RCC 7860 (cell line): Measurements from ENCODE around the gene RNF14.

ENCODE experiments used
- DNase-seq: peaks from one replicate; pipeline ENCODE4 v3.0.0-alpha.2; 2015; ENCODE audit warnings: low spot score
- FAIRE-seq: peaks from 2 replicates; lab custom pipeline; 2012; peaks lifted over from hg19 to GRCh38; lab: Jason Lieb, UNC

The RNF14 gene

DNA sequence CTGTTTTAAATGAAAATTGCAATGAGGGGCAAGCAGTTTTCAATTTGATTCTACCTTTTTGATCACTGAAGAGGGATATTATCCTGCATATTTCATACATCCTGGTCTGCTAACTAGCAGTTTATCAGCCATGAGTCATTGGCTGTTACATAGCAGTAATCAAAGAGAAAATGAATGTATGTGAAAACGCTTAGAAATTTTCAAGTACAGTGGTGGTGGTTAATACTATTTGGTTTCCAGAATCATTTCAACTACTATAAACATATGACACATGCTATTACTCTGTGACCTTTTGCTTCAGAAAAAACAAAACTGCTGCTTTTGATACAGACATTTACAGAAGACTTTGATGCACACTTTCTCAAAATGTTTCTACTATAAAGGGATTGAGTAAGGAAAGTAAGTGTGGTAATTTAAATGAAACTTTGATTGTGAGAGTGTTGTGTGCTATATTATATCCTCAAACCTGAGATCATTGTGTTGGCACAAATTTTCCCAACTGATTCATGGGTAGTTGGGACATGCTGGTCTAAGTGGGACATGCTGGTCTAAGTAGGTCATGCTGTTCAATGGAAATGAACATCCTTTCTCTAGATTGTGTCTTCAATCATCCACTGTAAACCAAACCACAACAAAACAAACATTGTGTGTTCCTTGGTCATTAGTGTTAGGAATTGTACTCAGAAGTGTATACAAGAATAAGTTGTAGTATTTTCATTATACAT is 5.1 kb downstream of the RNF14 start:
- no peak for DNase-seq
- no peak for FAIRE-seq

DNA sequence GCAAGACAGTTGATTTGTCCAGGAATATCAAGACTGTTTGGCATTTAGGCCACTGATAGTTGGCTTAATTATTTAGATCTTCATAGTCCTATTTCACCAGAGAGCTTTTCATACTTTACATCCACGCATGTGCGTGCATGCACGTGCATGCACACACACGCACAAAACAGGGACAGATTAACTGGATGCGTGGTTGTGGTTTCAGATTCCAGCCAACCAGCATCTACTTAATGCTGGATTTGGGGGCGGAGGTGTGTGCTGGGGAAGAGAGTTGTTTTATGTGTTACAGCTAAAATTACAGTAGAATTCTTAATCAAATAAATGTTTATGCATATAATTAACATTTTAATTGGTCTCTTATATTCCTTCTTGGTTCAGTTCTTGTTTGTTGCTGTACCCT is 7.3 kb downstream of the RNF14 start:
- FAIRE-seq (no peak), DNase-seq (no peak)

DNA sequence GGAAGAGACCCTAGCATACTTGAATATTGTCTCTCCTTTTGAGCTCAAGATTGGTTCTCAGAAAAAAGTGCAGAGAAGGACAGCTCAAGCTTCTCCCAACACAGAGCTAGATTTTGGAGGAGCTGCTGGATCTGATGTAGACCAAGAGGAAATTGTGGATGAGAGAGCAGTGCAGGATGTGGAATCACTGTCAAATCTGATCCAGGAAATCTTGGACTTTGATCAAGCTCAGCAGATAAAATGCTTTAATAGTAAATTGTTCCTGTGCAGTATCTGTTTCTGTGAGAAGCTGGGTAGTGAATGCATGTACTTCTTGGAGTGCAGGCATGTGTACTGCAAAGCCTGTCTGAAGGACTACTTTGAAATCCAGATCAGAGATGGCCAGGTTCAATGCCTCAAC is 9.5 kb downstream of the RNF14 start:
- no peak for FAIRE-seq
- no peak for DNase-seq

DNA sequence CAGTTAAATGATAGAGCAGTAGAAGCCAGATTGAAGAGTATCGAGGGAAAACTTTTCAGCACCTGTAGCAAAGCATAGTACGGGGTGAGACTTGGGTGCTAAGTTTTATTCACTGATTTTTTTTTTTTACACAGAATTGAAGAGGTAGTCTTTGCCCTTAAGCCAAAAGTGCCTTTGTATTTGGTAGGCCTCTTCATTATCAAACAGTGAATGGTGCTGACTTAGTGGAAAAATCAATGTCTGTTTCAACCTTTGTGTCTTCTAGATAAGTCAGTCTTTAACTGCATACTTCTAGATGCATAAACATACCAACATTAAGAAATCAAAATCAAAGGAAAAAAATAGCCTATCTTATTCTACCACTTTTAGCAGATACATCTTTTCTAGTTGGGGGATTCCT is 13.7 kb downstream of the RNF14 start:
- no peak for FAIRE-seq
- DNase-seq: no peak

DNA sequence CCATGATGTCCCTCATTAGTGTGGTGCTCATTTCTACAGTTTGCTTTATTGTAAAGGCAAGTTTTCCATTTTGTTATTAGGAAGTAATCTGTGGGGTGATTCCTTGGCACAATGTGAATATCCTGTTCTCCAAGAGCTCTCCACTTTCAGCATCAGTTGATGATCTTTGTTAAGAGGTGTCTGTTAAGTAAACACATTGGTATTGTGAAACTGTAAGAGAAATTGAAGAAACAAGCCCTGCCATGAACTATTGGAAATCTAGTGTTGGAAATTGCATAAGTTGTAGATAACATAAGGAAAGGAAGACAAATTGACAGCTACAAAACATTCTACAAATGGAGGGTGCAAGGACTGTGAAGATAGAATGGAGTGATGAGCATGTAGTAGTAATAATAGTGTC is 17.2 kb downstream of the RNF14 start:
- FAIRE-seq: no peak
- DNase-seq: no peak

DNA sequence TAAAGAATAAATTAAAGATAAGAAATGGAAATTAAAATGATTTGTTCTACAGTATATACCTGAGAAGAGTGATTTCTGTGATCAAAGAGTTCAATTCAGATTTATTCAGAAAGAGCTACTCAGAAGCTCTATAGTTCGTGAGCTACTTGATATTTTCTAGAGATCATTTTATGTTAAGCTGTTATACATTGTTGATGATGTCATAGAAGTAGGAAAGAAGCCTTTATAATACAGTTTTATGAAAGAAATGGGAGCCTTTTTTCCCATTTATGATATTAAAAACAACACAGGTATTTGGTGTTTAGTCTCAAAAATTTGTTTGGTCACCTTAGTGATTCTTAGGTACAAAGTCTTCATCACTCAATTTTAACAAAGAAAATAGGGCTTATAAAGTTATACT is 20.8 kb downstream of the RNF14 start:
- FAIRE-seq: no peak

DNA sequence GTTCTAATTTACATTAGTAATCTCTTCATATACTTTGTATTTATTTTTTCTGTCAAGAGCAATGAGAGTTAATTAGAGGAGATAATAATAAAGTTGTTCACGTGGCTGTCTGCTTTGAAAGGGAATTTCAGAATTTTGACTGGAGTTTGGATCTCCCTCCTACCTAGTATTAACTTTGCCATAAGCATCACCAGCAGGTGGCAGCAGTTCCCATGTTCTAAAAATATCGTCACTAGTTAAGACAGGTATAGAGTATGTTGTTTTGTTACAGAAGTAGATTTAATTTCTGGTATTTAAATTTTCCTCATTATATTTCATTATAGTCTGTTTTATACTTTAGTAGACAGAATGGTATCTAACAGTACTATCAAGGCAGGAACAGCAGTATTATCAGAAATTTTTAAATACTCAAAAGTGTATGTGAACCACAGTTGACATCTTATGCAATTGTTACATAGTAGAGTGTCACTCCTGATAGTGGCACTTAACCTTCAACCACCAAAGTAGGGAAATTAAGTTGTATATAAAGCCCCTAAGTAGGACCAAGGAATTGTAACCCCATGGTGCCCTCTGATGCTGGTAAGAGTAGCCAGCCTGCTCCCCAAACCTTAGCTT is 23.6 kb downstream of the RNF14 start:
- DNase-seq: peak; percentile 42
- peak; percentile 87 for FAIRE-seq

More for the DNA sequence above, 20.8 kb downstream of the RNF14 start:
- DNase-seq: no peak

DNA sequence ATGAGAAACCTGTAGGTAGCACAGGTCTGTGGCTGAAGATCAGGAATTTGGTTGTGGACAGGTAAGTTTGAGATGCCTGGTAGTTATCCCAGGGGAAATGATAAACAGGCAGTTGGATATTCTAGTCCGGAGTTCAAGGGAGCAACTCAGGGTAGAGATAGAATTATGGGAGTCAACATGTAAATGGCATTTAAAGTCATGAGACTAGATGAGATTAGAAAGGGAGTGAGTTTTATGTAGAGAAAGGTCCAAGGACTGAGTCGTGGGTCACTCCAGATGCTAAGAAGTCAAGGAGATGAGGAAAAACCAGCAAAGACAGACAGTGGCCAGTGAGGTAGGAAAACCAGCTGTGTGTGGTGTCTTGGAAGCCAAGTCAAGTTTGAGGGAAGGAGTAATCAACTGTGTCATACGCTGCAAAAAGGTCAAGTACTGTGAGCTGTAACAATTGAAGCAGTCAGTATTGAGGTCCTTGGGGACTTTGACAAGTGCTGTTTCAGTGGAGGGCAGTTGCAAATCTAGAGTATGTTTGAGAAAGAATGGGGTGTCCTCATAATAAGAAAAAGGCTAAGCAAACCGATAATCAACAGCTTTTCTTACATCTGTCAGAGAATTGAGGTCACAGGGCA is 25.7 kb downstream of the RNF14 start:
- FAIRE-seq (no peak), DNase-seq (no peak)

DNA sequence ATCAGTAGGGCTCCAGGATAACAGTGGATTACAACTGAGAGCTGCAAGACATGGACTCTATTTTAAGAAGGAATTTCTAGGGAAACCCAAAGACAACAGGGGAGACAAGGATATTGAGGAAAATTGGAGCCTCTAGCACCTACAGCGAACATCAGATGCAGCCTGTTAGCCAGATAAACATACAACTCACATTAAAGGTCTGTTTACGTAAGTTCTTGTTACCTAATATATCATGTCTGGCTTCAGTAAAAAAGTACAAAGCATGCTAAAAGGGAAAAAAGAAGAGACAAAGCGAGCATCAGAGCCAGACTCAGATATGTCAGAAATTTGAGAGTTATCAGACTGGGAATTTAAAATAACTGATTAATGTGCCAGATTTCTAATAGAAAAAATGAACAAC is 26.8 kb downstream of the RNF14 start:
- FAIRE-seq: no peak

DNA sequence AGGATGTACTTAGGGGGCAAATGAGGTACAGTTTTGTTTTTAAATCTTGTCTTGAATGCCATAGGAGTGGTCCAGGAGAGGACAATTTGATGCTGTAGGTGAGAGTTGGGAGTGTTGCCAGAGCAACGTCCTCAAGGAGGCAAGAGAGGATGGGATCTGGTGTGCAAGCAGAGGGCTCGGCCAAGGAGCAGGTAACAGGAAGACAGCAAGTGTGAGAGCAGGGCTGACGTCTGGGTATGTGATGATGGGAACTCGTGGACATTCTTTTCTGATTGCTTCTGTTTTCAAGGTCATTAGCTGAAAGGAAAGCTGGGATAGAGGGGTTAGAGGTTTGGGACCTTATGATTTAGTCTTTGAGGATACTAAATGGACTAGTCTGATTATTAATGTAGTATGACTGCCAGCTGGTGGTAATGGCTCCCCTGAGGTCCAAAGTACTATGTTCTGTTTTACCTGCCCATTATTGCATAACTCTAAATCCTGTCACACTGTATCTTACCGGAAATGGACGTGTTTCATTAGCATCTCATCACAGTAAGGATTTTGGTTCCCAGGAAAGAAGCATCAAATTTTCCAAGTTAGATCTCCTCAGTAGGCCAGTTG is 28.6 kb downstream of the RNF14 start:
- DNase-seq (no peak), FAIRE-seq (no peak)

More for the DNA sequence above, 26.8 kb downstream of the RNF14 start:
- no peak for DNase-seq

DNA sequence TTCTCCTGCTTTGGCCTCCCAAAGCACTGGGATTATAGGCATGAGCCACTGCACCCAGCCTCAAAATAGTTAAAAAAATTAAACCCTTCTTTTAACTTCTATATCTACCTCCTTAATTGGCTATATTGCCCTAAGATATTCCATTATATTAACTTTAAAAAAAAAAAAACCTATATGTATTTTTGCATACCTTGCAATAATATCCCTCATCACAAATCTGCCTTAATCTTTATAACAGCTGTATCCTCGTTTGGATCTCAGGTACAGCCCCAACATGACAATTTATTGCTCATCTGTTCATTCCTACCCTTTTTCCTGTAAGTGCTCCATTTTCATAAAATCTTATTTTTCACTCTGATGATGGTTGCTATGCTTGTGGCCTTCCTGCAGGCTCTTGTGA is 31.3 kb downstream of the RNF14 start:
- DNase-seq (no peak), FAIRE-seq (no peak)

DNA sequence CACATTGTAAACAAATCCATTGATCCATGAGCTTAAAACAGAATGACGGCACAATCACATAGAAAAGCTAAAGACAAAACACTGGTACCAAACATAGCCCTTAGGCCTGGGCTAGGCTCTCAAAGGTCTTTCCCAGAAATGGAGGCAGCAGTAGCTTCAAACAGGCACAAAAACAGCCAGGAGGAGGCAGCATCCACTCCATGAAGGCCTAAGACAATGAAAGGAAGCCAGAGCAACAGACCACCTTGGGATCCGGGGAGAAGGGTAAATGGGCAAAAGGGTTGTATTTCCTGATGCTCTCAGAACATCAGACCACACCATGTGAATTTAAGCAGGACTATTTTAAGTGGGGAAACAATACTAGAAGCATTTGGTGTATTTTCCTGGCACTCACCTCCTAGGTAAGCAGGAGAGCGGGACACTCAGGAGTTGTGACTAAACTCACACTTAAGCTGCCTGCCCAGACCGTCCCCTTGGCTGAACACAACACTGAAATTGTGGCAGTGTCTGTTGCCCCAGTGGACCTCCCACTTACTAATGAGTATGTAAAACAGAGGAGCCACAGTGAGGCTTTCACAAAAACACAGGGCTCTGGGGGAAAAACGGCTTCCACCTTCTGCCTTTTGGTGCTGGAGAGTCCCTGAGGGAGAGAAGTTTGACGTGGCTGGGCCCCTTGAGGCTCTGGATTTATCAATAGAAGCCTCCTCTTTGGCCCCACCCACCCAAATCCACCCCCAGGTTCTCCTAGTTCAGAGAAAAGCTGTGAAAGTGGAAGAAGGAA is 32.0 kb downstream of the RNF14 start:
- DNase-seq (no peak), FAIRE-seq (no peak)

DNA sequence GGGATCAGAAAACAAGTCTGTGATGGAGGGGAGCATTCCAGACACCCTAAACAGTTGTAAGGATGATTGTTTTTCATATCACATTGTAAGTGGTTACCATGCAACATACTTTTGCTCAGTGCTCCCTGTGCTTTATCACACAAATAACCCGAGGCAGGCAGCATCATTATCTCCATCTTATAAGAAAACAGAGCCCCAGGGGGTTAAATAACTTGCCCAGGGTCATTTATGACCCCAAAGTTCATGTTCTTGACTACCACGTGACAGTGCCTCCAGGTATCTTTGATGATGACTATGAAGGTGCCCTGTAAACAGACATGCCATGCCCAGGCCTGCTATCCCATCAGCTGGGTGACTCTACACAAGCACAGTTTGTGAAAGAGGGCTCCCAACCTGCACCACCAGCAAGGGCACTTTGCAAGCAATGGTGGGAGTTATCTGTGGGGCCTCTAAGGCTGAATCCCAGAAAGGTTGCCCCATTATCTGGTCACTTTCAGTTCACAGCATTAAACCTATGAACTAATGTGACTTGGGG is 34.4 kb downstream of the RNF14 start:
- FAIRE-seq (no peak), DNase-seq (no peak)

DNA sequence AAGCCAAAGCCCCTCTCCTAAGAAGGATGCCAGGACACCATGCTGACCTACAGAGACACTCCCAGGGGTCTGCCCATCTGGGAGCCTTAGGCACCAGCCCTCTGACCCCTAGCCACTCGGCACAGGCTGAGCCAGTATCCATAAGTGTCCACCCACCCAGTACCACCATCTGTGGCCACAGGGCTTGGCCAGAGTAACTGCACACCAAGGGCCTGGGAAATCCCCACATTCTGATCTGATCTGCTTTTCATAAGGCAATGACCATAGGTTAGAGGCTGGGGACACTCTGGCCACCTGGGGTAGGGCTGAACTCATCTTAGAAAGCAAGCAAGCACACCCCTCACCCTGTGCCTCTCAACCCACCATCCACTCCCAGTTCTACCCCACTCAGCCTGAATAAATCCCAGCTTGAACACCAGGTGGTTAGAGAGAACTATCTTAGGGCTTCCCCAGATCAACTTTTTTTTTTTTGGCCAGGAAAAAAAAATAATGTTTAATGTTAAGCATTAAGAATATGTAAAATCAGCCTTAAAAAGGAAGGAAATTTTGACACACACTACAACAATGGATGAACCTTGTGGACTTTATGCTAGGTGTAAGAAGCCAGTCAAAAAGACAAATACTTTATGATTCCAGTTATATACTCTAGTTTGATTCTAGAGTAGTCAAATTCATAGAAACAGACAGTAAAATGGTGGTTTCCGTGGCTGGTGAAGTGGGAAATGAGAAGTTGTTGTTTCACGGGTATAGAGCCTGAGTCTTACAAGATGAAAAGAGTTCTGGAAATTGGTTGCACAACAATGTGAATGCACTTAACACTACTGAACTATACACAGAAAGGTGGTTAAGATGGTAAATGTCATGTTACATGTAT is 37.7 kb downstream of the RNF14 start:
- FAIRE-seq (no peak), DNase-seq (no peak)

DNA sequence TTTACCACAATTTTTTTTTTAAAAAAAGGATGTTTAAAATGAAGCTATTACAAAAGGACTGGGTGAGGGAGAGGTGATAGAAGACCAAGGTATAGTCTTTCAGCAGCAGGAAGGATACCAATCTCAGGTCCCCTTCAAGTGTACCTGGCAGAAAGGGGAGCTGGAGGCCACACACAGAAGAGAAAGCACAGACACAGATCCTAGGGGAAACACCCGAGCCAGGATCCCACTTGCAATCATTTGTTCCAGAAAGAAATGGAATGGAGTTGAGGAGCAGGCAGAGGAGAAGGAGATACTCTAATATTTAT is 38.3 kb downstream of the RNF14 start:
- FAIRE-seq (no peak), DNase-seq (no peak)

DNA sequence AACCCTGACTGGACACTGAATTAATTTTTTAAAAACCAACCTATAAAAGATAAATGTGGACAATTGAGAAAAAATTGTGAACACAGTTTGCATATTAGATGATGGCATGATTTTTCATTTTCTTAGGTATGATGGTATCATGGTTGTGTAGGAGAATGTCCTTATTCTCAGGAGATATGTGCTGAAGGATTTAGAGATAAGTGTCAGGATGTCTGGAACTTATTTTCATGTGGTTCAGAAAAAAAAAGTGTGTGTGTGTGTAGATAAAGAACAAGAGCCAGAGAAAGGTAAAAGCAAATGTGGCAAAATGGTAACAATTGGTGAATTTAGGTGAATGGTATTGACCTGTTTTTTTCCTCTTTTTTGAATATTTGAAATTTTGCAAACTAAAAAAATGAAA is 39.9 kb downstream of the RNF14 start:
- no peak for FAIRE-seq
- DNase-seq: no peak

DNA sequence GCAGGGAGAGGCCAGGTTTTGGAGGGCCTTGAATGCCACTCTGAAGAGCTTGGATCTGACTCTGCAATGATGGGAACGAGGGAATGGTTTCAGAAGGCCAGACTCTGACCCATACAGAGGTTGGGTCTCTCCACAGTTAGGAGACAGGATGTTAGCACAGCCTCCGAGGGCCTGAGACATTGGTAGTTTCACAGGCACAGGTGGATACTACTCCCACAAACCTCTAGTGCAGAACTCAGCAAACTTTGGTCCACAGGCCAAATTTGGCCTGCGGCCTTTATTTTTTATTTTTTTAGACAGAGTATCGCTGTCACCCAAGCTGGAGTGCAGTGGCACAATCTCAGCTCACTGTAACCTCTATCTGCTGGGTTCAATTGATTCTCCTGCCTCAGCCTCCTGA is 41.0 kb downstream of the RNF14 start:
- no peak for FAIRE-seq

DNA sequence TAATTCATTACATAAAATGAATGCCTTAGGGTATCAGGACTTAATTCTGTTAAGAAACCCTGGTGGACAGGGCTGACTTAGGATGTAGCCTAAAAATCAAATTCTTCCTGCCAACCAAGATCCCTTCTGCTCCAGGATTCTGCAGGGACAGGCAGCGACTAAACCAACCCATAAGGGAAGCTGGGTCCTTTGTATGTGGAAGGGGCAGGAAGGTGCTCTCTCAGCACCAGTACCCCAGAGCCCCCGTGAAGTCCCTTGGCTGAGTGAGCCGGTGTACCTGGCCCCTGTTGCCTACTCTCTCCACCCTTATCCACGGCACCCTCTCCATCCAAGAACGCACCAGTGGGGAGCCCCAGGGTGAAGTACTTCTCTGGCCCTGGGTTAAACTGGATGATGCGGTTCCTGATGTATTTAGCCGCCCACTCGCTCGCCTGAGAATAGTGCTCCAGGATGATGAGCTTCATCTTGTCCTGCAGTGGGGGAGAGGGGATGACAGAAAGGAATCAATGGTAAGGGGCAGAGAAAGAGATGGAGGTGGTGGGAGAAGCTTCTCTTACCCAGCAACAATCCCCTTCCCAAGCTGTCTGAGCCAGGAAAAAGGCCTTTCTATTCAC is 42.8 kb downstream of the RNF14 start:
- DNase-seq (no peak), FAIRE-seq (no peak)

More for the DNA sequence above, 41.0 kb downstream of the RNF14 start:
- DNase-seq: no peak

DNA sequence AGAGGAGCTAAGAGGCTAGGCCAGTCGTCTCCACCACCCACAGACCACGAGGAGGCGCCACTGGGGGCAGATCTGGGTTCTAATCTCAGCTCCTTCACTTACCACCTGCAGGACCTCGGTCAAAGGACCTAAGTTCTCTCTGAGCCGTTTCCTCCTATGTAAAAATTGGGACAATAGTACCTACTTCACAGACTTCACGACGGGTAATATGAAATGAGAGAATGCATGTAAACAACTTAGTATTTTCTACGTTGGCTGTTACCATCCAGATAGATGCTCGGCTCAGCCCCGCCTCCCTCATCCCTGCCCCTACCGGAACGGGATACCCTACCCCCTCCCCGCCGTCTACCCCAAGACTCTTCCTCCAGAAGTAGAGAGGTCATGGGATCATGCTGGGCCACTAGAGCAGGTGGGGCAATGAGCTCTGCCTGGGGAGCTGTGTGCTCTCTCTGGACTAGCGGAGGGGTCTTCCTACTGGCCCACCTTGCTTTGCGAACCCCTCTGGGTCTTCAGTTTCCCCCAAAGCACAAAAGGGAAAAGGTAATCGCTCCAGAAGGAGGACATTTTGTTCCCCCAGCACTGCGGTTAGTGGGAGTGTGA is 43.4 kb downstream of the RNF14 start:
- DNase-seq: peak; percentile 25
- FAIRE-seq: no peak
